ENCODE data around the gene CARD18. TPM values are rescaled to one million over a fixed set of nuclear protein-coding genes. Genes with fewer than 3 reads are reported as not detected.

The CARD18 gene
- total RNA-seq, 1 donor from 2014 or later = not detected

DNA sequence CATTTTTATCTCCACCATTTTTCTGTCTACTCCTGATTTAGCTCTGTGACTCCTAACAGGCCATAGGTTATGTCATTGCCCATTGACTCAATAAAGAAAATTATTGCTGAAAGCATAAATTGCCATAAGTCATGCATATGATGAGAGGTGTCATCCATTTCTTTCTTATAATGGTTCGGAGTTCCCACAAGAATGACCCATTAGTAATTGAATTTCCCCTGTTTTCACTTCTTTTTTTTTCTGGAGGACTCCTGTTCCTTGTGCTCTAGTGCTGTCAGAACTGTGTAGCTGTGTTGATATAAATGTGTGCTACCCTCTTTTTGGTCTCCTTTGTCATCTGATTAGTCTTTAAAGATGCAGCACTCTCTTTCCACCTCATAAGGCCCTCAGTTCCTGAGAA lies 22.9 kb upstream of the CARD18 start:
- Mint-ChIP-seq H3K27ac (ENCODE audit: unreplicated experiment) (no peak overlapping the region), H3K4me3 (no peak overlapping the region), H3K4me1 (no peaks in the 10 kb centered on the region), H3K9me3 (peaks cover 8% of the 10 kb centered on the region), H3K27me3 (ENCODE audit: low read depth) (no peaks in the 10 kb centered on the region), H3K36me3 (ENCODE audit: low read depth) (no peaks in the 10 kb centered on the region)
- TF ChIP-seq, protein P1, sequence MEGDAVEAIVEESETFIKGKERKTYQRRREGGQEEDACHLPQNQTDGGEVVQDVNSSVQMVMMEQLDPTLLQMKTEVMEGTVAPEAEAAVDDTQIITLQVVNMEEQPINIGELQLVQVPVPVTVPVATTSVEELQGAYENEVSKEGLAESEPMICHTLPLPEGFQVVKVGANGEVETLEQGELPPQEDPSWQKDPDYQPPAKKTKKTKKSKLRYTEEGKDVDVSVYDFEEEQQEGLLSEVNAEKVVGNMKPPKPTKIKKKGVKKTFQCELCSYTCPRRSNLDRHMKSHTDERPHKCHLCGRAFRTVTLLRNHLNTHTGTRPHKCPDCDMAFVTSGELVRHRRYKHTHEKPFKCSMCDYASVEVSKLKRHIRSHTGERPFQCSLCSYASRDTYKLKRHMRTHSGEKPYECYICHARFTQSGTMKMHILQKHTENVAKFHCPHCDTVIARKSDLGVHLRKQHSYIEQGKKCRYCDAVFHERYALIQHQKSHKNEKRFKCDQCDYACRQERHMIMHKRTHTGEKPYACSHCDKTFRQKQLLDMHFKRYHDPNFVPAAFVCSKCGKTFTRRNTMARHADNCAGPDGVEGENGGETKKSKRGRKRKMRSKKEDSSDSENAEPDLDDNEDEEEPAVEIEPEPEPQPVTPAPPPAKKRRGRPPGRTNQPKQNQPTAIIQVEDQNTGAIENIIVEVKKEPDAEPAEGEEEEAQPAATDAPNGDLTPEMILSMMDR (conservative IDR thresholded peaks at IDR 0.05) = no peak
- DNase-seq (ENCODE audit: low read depth, low spot score) = no peak

DNA sequence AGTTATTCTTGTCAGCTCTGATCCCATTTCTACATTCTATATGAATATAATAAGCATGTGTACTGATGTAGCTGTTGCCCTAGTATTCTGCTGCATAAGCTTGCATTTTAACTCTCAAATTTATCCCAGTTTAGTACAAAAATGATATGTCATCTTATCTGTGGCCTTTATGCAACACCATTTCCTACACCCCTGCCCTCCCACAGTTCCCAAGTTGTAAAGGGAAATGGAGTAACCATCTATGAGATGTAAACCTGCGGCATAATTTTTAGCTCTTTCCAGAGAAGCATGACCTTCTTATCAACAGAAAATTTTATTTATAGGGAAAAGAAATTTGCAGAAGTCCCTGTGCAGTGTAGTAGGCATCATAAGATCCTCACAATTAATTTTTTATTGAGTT lies 18.9 kb upstream of the CARD18 start:
- Mint-ChIP-seq H3K27ac (ENCODE audit: unreplicated experiment) (no peak overlapping the region), H3K36me3 (ENCODE audit: low read depth) (no peaks in the 10 kb centered on the region), H3K9me3 (peaks cover 12% of the 10 kb centered on the region), H3K4me1 (no peaks in the 10 kb centered on the region), H3K27me3 (ENCODE audit: low read depth) (no peaks in the 10 kb centered on the region), H3K4me3 (no peak overlapping the region)
- TF ChIP-seq, protein P1 (conservative IDR thresholded peaks at IDR 0.05) = no peak
- no peak for DNase-seq (ENCODE audit: low read depth, low spot score)

DNA sequence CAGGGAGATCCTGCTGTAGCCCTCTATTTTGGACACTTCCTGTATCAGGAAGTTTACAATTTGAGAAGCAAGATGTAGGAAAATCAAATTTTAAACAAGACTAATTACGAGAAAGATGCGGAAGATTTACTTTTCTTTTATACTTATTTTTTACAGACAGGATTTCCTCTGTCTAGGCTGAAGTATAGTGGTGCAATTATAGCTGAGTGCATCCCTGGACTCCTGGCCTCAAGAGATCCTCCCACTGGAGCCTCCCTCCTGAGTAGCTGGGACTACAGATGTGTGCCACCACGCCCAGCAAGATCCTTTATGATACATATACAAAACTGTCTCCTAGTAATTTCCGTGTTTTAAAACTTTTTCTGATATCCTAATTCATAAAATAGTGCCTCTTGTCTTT lies 17.2 kb upstream of the CARD18 start:
- Mint-ChIP-seq H3K4me3 (no peak overlapping the region), H3K4me1 (no peaks in the 10 kb centered on the region), H3K27me3 (ENCODE audit: low read depth) (no peaks in the 10 kb centered on the region), H3K27ac (ENCODE audit: unreplicated experiment) (no peak overlapping the region), H3K36me3 (ENCODE audit: low read depth) (no peaks in the 10 kb centered on the region), H3K9me3 (peaks cover 6% of the 10 kb centered on the region)
- DNase-seq (ENCODE audit: low read depth, low spot score) = no peak
- TF ChIP-seq, protein P1 (conservative IDR thresholded peaks at IDR 0.05) = no peak

DNA sequence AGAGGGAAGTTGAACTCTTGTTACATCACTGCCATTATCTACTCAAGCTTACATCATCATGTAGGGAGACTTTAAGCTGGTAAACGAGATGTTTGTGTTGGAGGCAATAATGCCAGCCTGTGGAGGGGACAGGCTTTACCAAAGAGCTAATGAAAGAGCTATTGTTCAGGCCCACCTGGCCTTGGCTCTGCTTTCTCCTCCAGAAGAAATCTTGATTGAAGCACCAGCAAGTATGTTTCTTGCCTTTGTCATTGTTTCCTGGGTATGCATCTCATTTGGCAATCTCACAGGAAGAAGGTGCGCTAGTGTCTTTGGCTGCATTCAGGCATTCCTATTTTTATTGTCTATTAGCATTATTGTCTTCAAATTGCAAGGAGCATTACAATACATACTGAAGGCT lies 16.7 kb upstream of the CARD18 start:
- Mint-ChIP-seq H3K4me3 (no peak overlapping the region), H3K27me3 (ENCODE audit: low read depth) (no peaks in the 10 kb centered on the region), H3K36me3 (ENCODE audit: low read depth) (no peaks in the 10 kb centered on the region), H3K9me3 (peaks cover 6% of the 10 kb centered on the region), H3K4me1 (no peaks in the 10 kb centered on the region), H3K27ac (ENCODE audit: unreplicated experiment) (no peak overlapping the region)
- DNase-seq (ENCODE audit: low read depth, low spot score) = no peak
- TF ChIP-seq, protein P1 (conservative IDR thresholded peaks at IDR 0.05) = no peak

DNA sequence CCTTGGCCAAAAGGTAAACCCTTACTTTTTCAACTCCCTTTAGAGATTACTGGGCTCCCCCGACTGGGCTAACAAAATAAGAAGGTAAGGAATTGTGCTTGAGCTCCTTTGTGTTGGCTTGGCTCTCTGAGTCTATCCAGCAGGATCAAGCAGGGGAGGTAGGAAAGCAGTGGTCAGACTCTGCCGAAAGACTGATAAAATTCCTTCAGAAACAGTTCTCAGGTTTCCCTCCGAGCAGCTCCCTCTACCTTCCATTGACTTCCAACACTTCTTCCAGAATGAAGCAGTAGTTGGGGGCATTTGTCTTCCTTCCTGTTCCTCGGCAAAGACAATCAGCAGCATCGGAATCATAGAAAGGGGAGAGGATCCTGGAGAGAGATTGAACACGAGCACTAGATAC lies 16.1 kb upstream of the CARD18 start:
- Mint-ChIP-seq H3K27ac (ENCODE audit: unreplicated experiment) (no peak overlapping the region), H3K9me3 (peaks cover 6% of the 10 kb centered on the region), H3K4me1 (no peaks in the 10 kb centered on the region), H3K27me3 (ENCODE audit: low read depth) (no peaks in the 10 kb centered on the region), H3K4me3 (no peak overlapping the region), H3K36me3 (ENCODE audit: low read depth) (no peaks in the 10 kb centered on the region)
- no peak for DNase-seq (ENCODE audit: low read depth, low spot score)
- TF ChIP-seq, protein P1 (conservative IDR thresholded peaks at IDR 0.05) = no peak

DNA sequence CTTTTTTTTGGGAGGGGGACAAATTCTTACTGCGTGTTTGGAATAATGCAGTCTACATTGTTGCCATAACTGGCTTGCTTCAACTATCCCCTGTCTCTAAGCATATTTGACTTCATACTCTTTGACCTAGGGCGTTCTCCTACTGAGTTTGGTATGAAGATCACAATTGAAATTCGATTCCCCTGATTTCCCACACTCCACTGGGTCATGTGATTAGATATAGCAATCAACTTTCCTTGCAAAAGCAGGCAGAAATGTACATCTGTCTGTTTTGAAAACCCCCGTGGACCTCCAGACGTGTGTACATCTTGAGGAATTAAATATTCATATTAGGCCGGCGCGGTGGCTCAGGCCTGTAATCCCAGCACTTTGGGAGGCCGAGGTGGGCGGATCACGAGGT lies 13.8 kb upstream of the CARD18 start:
- H3K4me1 Mint-ChIP-seq = no peaks in the 10 kb centered on the region
- no peak for DNase-seq (ENCODE audit: low read depth, low spot score)
- H3K36me3 Mint-ChIP-seq (ENCODE audit: low read depth) = no peaks in the 10 kb centered on the region
- no peak overlapping the region for H3K4me3 Mint-ChIP-seq
- TF ChIP-seq, protein P1 (conservative IDR thresholded peaks at IDR 0.05) = no peak
- no peaks in the 10 kb centered on the region for H3K27me3 Mint-ChIP-seq (ENCODE audit: low read depth)
- peaks cover 6% of the 10 kb centered on the region for H3K9me3 Mint-ChIP-seq
- H3K27ac Mint-ChIP-seq (ENCODE audit: unreplicated experiment) = no peak overlapping the region
